ENCODE data around the gene GNAI2.

- no peak for TF ChIP-seq REST (IDR thresholded peaks at IDR 0.05; ENCODE audit: low read depth)
- no peak for TF ChIP-seq RAD21 (IDR thresholded peaks at IDR 0.05; ENCODE audit: low read depth)
- no peak for TF ChIP-seq EP300 (IDR thresholded peaks at IDR 0.05; ENCODE audit: borderline replicate concordance)
- no peak for TF ChIP-seq CEBPB (IDR thresholded peaks at IDR 0.05)
- TF ChIP-seq FOXM1 (IDR thresholded peaks at IDR 0.05; ENCODE audit: borderline replicate concordance, low read depth), result no peak
- TF ChIP-seq YY1 (IDR thresholded peaks at IDR 0.05; ENCODE audit: low read depth), result no peak
- TF ChIP-seq TEAD4 (IDR thresholded peaks at IDR 0.05), result no peak
- TF ChIP-seq, protein P1, sequence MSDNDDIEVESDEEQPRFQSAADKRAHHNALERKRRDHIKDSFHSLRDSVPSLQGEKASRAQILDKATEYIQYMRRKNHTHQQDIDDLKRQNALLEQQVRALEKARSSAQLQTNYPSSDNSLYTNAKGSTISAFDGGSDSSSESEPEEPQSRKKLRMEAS (IDR thresholded peaks at IDR 0.05), result no peak
- TF ChIP-seq CREB1 (IDR thresholded peaks at IDR 0.05; ENCODE audit: low read depth), result no peak
- TF ChIP-seq TAF1 (IDR thresholded peaks at IDR 0.05; ENCODE audit: low read depth), result no peak
Observed at GRCh38 chr3:50286322-50287227, 50.6 kb downstream of the GNAI2 start.
